Measurements from ENCODE around the gene PLCD1.
"Not testable (repeated sequence)": the region's sequence is repeated elsewhere in the genome, so short reads cannot be mapped to it uniquely, and the experiment has no call there.

PLCD1 gene

GRCh38 chr3:37986479-37987314, 42.7 kb downstream of the PLCD1 start:
- DNase-seq (ENCODE audit: low read depth), result no peak

- no peak for DNase-seq (ENCODE audit: low read depth)
Measured at GRCh38 chr3:37985637-37986320, 43.7 kb downstream of the PLCD1 start.

- DNase-seq (ENCODE audit: low read depth), result no peak
Measured at GRCh38 chr3:37984596-37984995, 44.8 kb downstream of the PLCD1 start.

- no peak for DNase-seq (ENCODE audit: low read depth)
Measured at GRCh38 chr3:37984051-37984450, 45.4 kb downstream of the PLCD1 start.

GRCh38 chr3:37982331-37982730, 47.1 kb downstream of the PLCD1 start:
- no peak for DNase-seq (ENCODE audit: low read depth)

GRCh38 chr3:37981348-37981664, 48.1 kb downstream of the PLCD1 start:
- no peak for DNase-seq (ENCODE audit: low read depth)

GRCh38 chr3:37980462-37981347, 48.7 kb downstream of the PLCD1 start:
- no peak for DNase-seq (ENCODE audit: low read depth)

GRCh38 chr3:37979541-37980461, 49.6 kb downstream of the PLCD1 start:
- no peak for DNase-seq (ENCODE audit: low read depth)

GRCh38 chr3:37974121-37975083, 55.0 kb downstream of the PLCD1 start:
- peak; percentile 59 for DNase-seq (ENCODE audit: low read depth)

GRCh38 chr3:37973246-37974054, 56.0 kb downstream of the PLCD1 start:
- DNase-seq (ENCODE audit: low read depth), result no peak

GRCh38 chr3:37972056-37972455, 57.4 kb downstream of the PLCD1 start:
- not testable (repeated sequence) for DNase-seq (ENCODE audit: low read depth)

GRCh38 chr3:37971467-37971866, 58.0 kb downstream of the PLCD1 start:
- DNase-seq (ENCODE audit: low read depth), result no peak

GRCh38 chr3:37970802-37971201, 58.6 kb downstream of the PLCD1 start:
- no peak for DNase-seq (ENCODE audit: low read depth)

GRCh38 chr3:37969596-37970100, 59.8 kb downstream of the PLCD1 start:
- DNase-seq (ENCODE audit: low read depth), result no peak

GRCh38 chr3:37968813-37969595, 60.4 kb downstream of the PLCD1 start:
- DNase-seq (ENCODE audit: low read depth), result no peak

- no peak for DNase-seq (ENCODE audit: low read depth)
Measured at GRCh38 chr3:37968199-37968598, 61.2 kb downstream of the PLCD1 start.

GRCh38 chr3:37967260-37967881, 62.1 kb downstream of the PLCD1 start:
- peak; percentile 49 for DNase-seq (ENCODE audit: low read depth)

GRCh38 chr3:37964716-37965115, 64.7 kb downstream of the PLCD1 start:
- DNase-seq (ENCODE audit: low read depth), result no peak

Measured in activated T-cell treated with anti-CD3 and anti-CD28 coated beads for 1 hour (primary cell).